Mesodermal cell (in vitro differentiated cells): ENCODE measurements around the gene NISCH.

Source experiments
- H3K27ac ChIP-seq: 2 replicates; pipeline ENCODE4 v1.7.0; 2013; ENCODE audit warnings: mild to moderate bottlenecking, low read depth, low read length, moderate library complexity; ENCODE audit not compliant: severe bottlenecking
- H3K36me3 ChIP-seq: 2 replicates; pipeline ENCODE4 v1.7.1; 2013; ENCODE audit warnings: mild to moderate bottlenecking, low read length, moderate library complexity; ENCODE audit not compliant: control insufficient read depth, insufficient read depth
- H3K4me1 ChIP-seq: one replicate; pipeline ENCODE4 v1.7.1; 2013; ENCODE audit warnings: mild to moderate bottlenecking, low read length; ENCODE audit not compliant: insufficient read depth, control insufficient read depth, poor library complexity, severe bottlenecking
- H3K4me3 ChIP-seq: 2 replicates; pipeline ENCODE4 v1.7.0; 2013; ENCODE audit warnings: low read length, control low read depth, mild to moderate bottlenecking; ENCODE audit not compliant: insufficient read depth, poor library complexity, severe bottlenecking; ENCODE audit errors: extremely low read depth
- H3K9me3 ChIP-seq: 2 replicates; pipeline ENCODE4 v1.7.1; 2013; ENCODE audit warnings: mild to moderate bottlenecking, low read length, moderate library complexity; ENCODE audit not compliant: control insufficient read depth
- WGBS, 2 experiments: methylation state at CpG; one replicate each; pipeline ENCODE4 v1.1.5; 2013; ENCODE audit warnings: missing lambda C conversion rate in 2 of 2; ENCODE audit not compliant: insufficient coverage in 2 of 2; 5-methylcytosine and 5-hydroxymethylcytosine counted together

NISCH gene

DNA sequence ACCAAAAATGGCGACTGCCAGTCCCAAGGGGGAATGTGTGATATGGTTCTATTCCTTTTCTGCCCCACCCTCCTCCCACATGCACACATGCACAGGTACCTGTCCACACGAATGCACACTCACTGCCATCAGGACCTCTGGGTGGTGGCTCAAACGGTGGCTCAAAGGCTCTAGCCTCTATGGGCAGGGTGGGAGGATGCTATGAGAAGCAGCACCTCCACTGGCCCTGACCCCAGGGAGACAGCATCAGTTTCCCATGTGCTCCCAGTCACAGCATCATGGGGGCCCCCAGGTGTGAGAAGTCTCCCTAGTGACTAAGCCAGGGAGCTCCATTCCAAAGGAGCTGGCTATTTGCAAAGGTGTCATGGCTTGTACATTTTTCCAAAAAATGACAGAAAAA, 26.4 kb upstream of the NISCH start:
- WGBS, 2 experiments = 69 to 80% methylated on average over 2 of the region's 3 CpGs
- Histone ChIP-seq H3K27ac (peak overlapping the region; percentile 81), H3K4me1 (peaks cover 17% of the 10 kb centered on the region), H3K4me3 (no peak overlapping the region), H3K9me3 (no peaks in the 10 kb centered on the region), H3K36me3 (no peaks in the 10 kb centered on the region)

DNA sequence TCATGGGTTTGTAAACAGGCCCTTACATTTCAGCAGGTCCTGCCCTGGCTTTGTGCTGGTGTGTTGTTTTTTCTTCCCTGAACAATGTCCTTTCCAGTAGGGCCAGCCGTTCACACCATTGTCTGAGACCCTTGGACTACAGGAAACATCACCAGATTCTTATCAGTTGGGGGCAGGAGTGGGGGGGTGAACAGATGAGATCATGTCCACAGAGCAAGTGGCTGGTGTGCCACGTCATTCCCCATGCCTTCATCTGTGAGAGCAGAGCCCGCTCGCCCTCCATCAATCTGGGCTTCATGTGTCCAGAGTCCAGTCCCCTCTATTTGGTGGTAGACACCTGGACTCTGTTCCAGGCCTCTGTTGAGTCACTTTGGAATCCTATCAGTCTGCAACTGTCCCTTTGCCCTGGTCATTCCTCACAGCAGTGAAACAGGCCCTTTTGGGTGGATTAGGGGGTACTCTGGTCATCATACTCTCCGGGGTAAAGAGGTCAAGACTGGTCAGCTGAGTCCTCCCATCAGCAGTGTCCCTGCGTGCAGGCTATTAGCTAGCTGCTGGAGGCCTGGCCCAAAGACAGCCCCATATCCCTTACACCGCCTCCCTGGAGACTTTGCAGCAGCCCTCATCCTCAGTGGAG, 25.5 kb upstream of the NISCH start:
- Histone ChIP-seq H3K4me1 (peaks cover 17% of the 10 kb centered on the region), H3K4me3 (no peak overlapping the region), H3K36me3 (no peaks in the 10 kb centered on the region), H3K27ac (peak overlapping the region; percentile 81), H3K9me3 (no peaks in the 10 kb centered on the region)
- 94 to 95% methylated on average over 4 to 5 of the region's 7 CpGs for WGBS, 2 experiments

DNA sequence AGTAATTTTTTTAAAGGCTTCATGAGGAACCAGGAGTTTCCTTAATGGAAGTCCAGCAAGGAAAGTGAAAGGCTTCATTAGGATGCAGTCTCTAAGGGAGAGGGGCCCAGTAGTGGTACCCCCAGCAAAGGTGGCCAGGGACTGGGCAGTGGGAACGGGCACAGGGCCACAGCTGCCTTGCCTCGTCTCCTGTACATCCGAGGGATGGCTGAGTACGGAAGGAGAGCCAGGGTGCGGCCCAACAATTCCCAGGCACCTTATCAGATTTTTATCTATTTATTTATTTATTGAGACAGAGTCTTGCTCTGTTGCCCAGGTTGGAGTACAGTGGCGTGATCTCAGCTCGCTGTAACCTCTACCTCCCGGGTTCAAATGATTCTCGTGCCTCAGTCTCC, 25.0 kb upstream of the NISCH start:
- WGBS, 2 experiments = 90 to 98% methylated on average over 2 to 8 of the region's 9 CpGs
- no peaks in the 10 kb centered on the region for H3K36me3 ChIP-seq
- peaks cover 17% of the 10 kb centered on the region for H3K4me1 ChIP-seq
- H3K4me3 ChIP-seq = no peak overlapping the region
- no peaks in the 10 kb centered on the region for H3K9me3 ChIP-seq
- peak overlapping the region; percentile 71 for H3K27ac ChIP-seq

DNA sequence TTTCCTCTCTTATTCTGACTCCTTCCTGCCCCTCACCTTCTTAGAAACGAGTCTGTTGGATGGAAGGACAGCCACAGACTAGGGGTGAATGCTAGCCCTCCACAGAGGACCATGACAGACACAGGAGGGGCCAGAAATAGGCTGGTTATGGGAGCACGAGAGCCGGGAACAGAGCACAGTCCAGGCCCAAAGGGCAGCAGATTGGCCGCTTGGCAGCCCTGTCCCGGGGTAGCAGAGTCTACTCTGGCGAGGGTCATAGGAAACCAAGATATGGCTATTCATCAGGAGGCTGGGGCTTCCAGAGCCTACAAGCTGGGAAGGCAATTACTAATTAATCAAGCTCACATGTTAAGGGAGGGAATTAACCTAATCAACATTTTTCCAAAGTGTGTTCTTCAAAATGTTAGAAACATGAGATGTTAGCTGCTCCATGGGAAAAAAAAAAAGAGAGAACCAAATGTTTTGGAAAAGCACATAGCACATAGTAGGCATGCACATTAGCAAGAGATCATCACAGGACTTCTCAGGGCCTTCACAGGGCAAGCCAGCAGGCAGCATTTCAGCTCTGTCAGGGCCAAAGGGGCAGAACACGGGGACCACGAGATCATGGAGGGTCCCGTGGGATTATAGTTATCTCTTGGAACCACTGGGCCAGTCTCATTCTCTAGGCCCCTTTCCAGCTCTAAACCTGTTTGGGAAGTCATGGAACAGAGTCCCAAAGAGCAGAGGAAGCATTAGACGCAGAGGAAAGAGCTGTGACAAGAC, 23.8 kb upstream of the NISCH start:
- Histone ChIP-seq H3K36me3 (no peaks in the 10 kb centered on the region), H3K27ac (no peak overlapping the region), H3K4me1 (peaks cover 20% of the 10 kb centered on the region), H3K4me3 (no peak overlapping the region), H3K9me3 (no peaks in the 10 kb centered on the region)
- 86 to 92% methylated on average over 9 of the region's 10 CpGs for WGBS, 2 experiments

DNA sequence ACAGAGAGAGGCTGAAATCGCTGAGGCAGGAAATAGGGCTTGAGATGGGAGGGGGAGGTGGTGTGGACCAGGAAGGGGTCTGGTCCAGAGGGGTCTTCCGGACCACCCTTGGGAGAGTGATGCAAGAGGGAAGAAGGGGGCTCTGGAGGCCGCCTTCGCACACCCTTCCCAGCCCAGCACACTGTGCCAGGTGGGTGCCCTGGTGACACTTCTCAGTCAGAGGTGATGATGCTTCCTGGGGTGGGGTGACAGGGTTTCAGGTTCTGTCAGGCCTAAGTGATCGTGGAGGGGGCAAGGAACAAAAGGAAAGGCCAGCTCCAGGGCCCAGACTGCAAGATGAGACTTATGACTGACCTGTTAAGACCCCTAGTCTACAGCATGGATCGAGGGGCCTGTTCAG, 23.2 kb upstream of the NISCH start:
- no peak overlapping the region for H3K27ac ChIP-seq
- peaks cover 20% of the 10 kb centered on the region for H3K4me1 ChIP-seq
- 71 to 80% methylated on average over 2 of the region's 6 CpGs for WGBS, 2 experiments
- no peaks in the 10 kb centered on the region for H3K36me3 ChIP-seq
- H3K4me3 ChIP-seq = no peak overlapping the region
- no peaks in the 10 kb centered on the region for H3K9me3 ChIP-seq

DNA sequence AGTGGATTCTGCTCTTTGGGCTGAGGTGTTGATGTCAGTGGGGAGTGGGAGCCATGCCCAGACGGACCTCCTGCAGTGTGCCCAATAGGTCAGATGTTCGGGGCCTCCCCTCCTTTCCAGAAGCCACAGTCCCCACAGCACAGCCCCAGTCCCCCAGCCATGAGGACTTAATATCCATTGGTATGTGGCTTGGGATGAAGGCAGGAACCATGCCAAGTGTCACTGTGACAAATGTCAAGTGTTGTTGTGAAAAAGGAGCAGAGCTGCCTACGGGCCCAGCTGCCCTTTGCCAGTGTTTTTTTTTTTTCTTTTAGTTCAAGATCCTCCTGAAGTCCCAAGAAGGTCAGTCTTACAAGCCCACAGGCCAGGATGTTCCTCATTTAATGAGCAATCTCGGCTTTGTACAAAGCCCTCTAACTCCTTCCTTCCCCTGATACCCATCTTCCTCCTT, 22.7 kb upstream of the NISCH start:
- H3K27ac ChIP-seq = no peak overlapping the region
- no peak overlapping the region for H3K4me3 ChIP-seq
- H3K36me3 ChIP-seq = no peaks in the 10 kb centered on the region
- 79 to 80% methylated on average over 2 of the region's 4 CpGs for WGBS, 2 experiments
- H3K4me1 ChIP-seq = peaks cover 20% of the 10 kb centered on the region
- no peaks in the 10 kb centered on the region for H3K9me3 ChIP-seq

DNA sequence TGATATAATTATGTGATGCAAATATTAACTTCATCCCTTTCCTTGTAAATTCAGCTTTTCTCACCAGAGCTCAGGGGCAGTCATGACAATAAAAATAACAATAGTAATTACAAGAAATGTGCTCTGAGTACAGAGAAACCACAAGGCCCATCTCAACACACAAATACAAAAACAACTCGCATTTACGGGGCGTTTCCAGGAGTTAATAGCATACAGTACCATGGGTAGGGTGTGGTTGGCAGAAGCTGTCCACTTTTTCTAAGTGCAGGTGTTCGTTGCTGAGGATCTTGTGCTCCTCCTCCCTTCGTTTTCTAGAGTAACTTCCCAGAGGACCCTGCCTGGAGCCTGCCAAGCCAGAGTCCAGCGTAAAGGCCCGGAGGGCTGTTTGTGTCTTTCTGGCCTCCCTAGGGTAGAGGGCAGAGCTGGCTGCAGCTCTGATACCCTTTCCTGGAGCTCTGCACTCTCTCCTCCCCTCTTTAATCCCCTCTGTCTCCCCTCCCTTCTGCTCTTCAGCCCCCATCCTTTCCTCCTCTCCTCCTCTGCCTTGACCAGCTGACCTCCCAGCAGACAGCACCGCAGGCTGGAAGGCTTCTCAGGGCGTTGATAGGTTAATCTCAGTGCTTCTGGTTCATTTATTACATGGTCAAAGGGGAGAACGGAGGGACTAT, 21.9 kb upstream of the NISCH start:
- H3K36me3 ChIP-seq = no peaks in the 10 kb centered on the region
- no peaks in the 10 kb centered on the region for H3K9me3 ChIP-seq
- H3K4me1 ChIP-seq = peaks cover 20% of the 10 kb centered on the region
- peak overlapping the region; percentile 26 for H3K27ac ChIP-seq
- 77 to 97% methylated on average over 6 to 7 of the region's 10 CpGs for WGBS, 2 experiments
- H3K4me3 ChIP-seq = no peak overlapping the region

DNA sequence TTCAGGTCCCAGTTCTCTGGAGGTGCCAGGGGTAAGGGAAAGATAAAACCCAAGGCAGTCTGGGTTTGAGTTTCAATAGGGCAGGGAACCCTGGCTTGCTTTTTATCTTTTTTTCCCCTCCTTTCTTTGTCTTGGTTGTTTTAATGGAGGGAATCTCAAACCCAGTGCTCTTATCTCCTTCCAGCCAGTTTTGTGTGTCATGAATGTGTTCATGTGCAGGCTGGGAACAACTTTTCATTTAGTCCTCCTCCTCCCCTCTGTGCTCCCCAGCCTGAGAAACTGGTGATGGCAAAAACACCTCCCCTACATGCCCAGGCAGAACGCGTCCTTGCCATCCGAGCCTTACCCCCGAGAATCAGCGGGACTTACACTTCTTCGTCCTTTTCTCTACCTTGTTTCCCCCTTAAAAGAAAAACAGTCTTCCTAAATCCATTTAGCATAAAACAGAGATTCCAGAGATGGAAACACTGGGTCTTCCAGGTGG, 21.4 kb upstream of the NISCH start:
- H3K4me3 ChIP-seq = no peak overlapping the region
- peak overlapping the region; percentile 26 for H3K27ac ChIP-seq
- WGBS, 2 experiments = 96 to 100% methylated on average over 6 of the region's 6 CpGs
- H3K36me3 ChIP-seq = no peaks in the 10 kb centered on the region
- H3K9me3 ChIP-seq = no peaks in the 10 kb centered on the region
- peaks cover 18% of the 10 kb centered on the region for H3K4me1 ChIP-seq

DNA sequence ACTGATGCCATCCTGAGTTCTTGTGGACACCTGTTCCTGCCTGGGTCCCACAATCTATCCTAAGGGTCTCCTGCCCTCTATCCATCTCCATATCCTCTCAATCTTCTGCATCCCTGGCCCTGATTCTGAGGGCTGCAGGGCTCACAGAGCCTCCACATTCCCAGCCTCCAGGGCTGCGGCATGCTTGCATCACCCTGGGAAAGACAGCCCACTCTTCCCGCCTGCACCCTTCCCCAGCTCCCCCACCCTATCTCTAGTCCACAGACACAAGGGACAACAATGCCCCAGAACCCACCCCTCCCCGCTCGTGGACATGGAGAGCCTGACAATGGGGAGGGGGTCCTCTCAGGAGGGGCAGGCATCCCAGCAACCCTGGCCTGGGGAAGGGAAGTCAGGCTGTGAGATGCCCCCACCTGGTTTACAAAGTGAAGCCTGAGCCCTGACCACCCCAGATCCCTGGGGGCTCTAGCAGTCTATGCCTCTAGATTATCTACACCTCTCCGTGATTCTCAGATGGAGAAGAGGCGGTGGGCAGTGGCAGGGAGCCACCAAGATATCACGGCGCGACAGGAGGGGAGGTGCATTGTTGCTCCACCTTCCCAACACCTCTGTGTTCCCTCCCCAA, 20.8 kb upstream of the NISCH start:
- Histone ChIP-seq H3K9me3 (no peaks in the 10 kb centered on the region), H3K4me3 (no peak overlapping the region), H3K27ac (peak overlapping the region; percentile 26), H3K4me1 (peaks cover 12% of the 10 kb centered on the region), H3K36me3 (no peaks in the 10 kb centered on the region)
- 90 to 100% methylated on average over 2 to 8 of the region's 9 CpGs for WGBS, 2 experiments

DNA sequence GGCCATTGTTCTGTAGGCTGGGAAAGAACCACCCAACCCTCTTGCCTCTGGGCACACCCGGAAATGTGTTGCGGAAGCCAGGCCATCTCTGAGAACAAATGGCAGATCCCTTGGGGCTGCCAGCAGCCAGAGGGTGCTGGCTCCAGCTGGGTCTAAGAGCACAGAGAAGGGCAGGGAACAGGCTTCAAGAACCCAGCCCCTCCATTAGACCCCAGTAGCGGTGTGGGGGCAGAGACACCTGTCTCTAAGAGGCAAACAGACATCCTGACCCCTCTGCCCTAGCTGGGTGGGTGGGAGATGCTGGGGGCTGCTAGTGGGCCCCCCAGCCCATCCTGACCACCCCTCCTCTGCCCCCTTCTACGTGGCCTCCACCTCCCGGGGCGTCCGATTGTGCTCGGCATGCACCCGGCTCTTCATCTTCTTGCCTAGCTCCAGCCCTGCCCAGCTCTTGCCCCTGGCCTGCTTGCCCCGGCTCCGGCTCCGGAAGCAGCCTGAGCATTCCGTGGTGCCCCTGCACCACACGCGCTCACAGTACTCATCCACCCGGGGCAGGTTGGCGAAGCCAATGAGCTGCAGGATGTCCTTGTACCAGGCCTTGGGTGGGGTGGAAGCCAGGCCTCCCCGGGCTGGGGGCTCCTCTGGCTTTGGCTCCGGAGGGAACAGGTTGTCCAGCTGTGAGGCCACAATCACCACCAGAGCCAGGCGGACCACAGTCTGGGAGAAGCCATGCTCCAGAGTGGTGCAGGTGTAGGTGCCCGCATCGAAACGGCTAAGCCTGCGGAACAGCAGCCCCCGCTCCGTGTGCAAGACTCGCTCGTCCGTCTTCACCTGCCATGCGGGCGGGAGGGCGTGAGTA, 19.9 kb upstream of the NISCH start:
- H3K27ac ChIP-seq = no peak overlapping the region
- H3K4me1 ChIP-seq = peaks cover 5% of the 10 kb centered on the region
- no peaks in the 10 kb centered on the region for H3K9me3 ChIP-seq
- H3K4me3 ChIP-seq = no peak overlapping the region
- WGBS, 2 experiments = 96 to 97% methylated on average over 25 to 30 of the region's 32 CpGs
- no peaks in the 10 kb centered on the region for H3K36me3 ChIP-seq
